Stimulated activated CD4-positive, alpha-beta T cell treated with anti-CD3 and anti-CD28 coated beads, Interleukin-1b, Interleukin-23, amount 100 ng/mL, for 4 hours (primary cell): ENCODE data around the gene NAA80.
"Not testable (repeated sequence)": the region's sequence is repeated elsewhere in the genome, so short reads cannot be mapped to it uniquely, and the experiment has no call there.

ENCODE experiments used
- DNase-seq, 2 donors: peaks; one replicate each; pipeline ENCODE4 v3.0.0-alpha.2; 2020; ENCODE audit warnings: low read depth in 2 of 2

The NAA80 gene

DNA sequence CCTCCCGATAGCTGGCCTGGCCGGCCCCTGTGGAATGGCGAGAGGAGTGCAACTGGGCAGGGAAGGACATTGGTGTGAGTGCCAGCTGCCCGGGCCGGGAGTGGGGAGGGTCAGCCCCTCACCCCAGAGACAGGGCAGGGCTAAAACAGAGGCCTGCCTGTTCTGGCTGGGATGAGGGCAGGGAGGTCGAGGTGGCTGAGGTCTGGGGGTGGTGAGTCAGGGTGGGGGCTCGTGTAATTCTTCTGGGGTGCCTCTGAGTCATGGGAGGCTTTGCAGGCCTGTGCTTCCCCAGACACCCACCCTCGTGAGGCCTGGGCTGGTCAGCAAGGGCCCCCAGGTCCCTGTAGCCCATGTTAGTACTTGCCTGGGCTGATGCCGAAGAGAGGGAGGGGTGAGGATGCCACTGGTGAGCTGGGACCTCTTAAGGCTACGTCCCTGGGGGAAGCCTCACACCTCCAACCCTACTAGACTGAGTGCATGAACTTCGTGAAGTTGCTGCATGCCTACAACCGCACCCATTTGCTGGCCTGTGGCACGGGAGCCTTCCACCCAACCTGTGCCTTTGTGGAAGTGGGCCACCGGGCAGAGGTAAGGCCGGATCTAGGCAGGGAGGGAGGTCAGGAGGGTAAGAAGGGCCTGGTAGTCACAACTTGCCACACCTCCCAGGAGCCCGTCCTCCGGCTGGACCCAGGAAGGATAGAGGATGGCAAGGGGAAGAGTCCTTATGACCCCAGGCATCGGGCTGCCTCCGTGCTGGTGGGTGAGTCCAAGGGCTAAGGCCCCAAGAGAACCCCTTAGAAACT is 28.6 kb downstream of the NAA80 start:
- DNase-seq = no peak

DNA sequence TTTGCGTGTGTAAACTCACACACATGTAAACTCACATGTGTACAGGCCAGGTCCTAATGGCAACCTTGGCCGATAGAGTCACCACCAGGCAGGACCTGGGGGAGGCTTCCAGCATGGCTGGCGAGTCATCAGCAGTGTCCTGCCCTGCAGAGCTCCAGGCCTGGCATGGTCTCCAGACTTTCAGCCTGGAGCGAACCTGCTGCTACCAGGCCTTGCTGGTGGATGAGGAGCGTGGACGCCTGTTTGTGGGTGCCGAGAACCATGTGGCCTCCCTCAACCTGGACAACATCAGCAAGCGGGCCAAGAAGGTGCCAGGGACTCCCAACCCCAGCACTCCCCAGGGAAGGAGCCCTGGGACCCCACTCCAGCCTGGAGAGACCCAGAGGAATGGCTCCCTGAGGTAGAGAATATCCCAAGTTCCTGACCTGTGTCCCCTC is 29.2 kb downstream of the NAA80 start:
- no peak for DNase-seq

DNA sequence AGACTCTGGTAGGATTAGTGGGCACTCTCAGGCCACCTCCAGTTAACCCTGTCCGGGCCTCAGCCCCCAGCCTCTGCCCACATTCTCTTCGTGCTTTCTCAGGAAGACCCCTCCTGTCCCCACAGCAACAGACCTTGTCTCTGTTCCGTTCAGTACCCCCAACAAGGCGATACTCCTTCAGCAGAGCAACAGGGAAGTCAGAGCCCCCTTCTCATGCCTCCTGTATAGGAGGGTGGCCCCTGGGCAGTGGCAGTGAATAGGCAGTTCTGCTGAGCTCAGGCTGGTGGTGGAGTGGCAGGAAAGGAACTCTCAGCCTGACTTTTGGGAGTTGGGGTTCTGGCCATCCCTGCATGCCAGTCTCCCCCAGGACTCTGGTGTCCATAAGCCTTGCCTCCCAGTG is 29.7 kb downstream of the NAA80 start:
- DNase-seq = no peak

GRCh38 chr3:50268703-50269451 is 30.3 kb downstream of the NAA80 start, which contains the start of gene SEMA3B:
SEMA3B (plus strand) TSS chr3:50269147; CDS start chr3:50269241, 94 bp downstream.
- no peak for DNase-seq

- DNase-seq = no peak
These were observed 30.9 kb downstream of the NAA80 start for GRCh38 chr3:50268276-50268675.

- no peak for DNase-seq
These were observed 31.8 kb downstream of the NAA80 start for GRCh38 chr3:50267280-50267913.

DNA sequence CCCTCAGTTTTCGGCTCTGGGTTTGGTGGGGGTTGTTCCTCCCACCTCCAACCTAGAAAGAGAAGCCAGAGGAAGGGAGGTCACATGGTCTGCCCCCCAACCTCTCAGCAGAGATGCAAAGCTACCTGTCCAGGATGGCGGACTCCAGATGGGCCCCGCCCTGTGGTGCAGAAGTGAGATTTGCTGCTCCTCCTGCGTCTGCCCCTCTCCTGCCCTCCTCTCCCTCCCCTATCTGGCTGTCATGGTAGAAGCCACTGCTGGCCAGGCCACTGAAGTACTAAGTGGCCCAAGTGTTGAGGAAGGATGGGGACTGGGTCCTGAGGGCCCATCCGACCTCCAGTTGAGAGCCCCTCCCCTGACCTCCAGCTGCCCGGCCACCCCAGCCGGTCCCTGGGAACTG is 32.4 kb downstream of the NAA80 start:
- DNase-seq = no peak

GRCh38 chr3:50266017-50266416 is 33.2 kb downstream of the NAA80 start:
- no peak for DNase-seq

- DNase-seq = no peak
These were observed 33.6 kb downstream of the NAA80 start for GRCh38 chr3:50265571-50265970.

- DNase-seq = no peak
These were observed 34.2 kb downstream of the NAA80 start for GRCh38 chr3:50264964-50265485.

DNA sequence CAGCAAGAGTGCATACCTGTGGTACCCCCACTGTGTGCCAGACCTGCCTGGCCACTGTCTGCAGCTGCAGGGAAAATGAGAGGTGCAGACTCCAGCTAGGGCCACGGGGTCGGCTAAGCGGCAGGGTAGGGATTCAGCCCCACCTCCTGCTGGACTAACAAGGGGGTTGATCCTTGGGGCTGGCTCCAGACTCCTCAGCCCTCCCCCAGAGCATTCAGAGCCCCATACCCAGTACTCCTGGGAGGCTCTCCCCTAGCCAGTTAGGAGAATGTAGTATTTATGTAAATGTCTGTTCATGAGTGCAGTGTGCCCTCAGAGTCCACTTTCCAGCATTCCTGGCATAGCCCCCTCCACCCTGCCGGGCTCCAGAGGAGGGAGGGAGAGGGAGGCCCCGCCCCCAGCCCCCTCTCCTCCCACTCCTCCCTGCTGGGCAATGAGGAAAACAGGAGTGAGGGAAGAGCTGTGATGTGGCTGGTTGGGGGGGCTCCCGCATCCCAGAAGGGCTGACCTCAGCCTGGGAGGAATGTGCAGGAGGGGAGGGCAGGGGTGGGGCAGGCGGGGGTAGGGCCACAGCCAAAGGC is 34.7 kb downstream of the NAA80 start:
- no peak for DNase-seq

- DNase-seq = no peak
These were observed 35.5 kb downstream of the NAA80 start for GRCh38 chr3:50263478-50264382.

GRCh38 chr3:50262778-50263177 is 36.4 kb downstream of the NAA80 start:
- no peak for DNase-seq

- not testable (repeated sequence) for DNase-seq
These were observed 37.0 kb downstream of the NAA80 start for GRCh38 chr3:50262200-50262599.

DNA sequence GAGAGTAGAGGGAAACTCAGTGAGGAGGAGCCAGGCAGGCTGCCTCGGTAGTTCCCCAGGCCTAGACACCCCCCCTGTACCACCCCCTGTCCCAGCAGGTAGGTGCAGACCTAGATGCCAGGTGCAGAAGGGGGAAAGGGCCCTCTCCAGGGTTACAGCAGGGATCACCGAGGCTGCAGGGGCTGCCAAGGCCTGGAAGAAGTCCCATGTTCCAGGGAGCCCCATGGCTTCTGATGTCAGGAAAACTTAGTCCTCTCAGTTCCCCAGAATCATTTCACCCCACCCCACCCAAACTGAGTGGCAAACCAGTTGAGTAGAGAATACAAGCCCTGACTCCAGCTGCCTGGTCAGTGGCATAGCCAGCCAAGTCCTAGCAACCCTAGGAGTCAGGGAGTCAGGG is 37.7 kb downstream of the NAA80 start:
- no peak for DNase-seq

DNA sequence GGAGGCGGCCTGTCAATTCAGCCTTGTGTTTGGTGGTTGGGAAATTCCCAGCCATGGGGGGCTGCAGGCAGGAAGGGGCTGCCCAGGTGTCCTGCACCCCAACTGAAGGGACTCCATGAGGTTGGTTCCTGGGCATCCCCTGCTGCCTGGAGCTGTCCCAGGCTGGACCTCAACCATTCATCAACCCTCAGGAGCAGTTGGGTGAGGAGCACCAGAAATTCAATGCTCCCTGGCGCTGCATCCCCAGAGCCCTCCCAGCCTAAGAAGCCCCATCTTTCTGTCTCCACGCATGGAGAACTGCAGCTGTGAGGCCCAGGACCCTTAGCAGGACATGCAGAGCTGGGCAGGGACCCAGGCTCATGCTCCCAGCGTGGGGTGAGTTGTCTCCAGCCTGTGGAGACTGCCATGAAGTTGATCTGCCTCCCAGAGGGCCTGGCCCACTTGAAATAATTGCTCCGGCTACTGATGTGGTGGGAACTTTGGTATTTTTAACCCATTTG is 38.2 kb downstream of the NAA80 start:
- DNase-seq = no peak

- peak; percentile 64 to 85 for DNase-seq
These were observed 38.9 kb downstream of the NAA80 start for GRCh38 chr3:50260027-50260941.

GRCh38 chr3:50259432-50260026 is 39.7 kb downstream of the NAA80 start:
- DNase-seq = no peak

- DNase-seq = no peak
These were observed 40.2 kb downstream of the NAA80 start for GRCh38 chr3:50258979-50259378.
